Activated T-cell treated with anti-CD3 and anti-CD28 coated beads, Interleukin-2, amount 50 U/mL, for 1 hour (primary cell): ENCODE measurements around the gene CD37.
"Not testable (repeated sequence)": the region's sequence is repeated elsewhere in the genome, so short reads cannot be mapped to it uniquely, and the experiment has no call there.

Source experiments
- DNase-seq: peaks from one replicate; pipeline ENCODE4 v3.0.0-alpha.2; 2020

CD37 gene

GRCh38 chr19:49331187-49331586 is 4.0 kb upstream of the CD37 start:
- not testable (repeated sequence) for DNase-seq

DNA sequence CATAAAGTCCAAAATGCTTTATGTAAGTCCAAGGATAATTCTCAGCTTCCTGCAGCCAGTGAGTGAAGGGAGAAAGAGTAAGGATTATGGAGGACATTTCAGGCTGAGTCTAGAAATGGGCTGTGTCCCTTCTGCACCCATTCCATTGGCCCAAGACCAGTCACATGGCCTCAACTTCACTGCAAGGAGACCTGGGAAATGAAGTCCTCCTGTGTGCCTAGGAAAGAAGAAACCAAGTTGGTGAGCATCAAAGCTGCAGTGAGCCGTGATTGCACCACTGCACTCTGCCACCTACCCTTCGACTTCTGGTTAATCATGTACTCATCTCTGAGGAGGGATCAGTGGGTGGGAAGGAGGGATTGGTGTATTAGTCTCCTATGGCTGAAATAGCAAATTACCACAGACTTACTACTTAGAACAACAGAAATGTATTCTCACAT is 3.6 kb upstream of the CD37 start:
- peak; percentile 48 for DNase-seq

GRCh38 chr19:49332691-49333417 is 2.4 kb upstream of the CD37 start:
- DNase-seq = not testable (repeated sequence)

- DNase-seq = no peak
These were observed 1.8 kb upstream of the CD37 start for GRCh38 chr19:49333418-49333805.

- peak; percentile 70 for DNase-seq
These were observed 1.4 kb upstream of the CD37 start for GRCh38 chr19:49333811-49334288.

- no peak for DNase-seq
These were observed 727 bp downstream of the CD37 start for GRCh38 chr19:49335784-49336481.

DNA sequence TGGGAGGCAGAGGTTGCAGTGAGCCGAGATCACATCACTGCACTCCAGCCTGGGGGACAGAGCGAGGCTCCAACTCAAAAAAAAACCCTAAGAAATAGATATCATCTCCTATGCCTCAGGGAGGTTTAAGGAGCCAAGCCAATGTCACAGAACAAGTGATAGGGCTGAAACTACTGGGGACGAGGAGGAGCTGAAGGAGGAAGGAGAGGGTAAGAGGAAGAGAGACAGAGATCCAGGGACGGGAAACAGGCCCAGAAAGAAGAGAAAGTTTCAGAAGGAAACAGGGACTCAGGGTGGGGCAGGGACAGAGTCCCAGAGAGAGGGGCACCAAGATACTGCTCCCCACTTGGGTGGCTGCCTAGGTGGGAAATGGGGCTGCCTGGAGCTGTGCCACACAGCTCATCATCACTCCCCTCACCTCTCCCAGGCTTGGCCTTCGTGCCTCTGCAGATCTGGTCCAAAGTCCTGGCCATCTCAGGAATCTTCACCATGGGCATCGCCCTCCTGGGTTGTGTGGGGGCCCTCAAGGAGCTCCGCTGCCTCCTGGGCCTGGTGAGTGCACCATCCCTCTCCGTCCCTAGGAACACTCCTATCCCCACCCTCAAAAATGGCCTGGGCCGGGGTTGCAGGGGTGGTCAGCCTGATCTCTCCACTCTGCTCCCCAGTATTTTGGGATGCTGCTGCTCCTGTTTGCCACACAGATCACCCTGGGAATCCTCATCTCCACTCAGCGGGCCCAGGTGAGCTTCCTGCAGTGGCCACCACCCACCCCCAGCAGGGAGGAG is 1.5 kb downstream of the CD37 start:
- DNase-seq = no peak

GRCh38 chr19:49337267-49338022 is 2.2 kb downstream of the CD37 start:
- no peak for DNase-seq

- no peak for DNase-seq
These were observed 2.9 kb downstream of the CD37 start for GRCh38 chr19:49338023-49338677.

DNA sequence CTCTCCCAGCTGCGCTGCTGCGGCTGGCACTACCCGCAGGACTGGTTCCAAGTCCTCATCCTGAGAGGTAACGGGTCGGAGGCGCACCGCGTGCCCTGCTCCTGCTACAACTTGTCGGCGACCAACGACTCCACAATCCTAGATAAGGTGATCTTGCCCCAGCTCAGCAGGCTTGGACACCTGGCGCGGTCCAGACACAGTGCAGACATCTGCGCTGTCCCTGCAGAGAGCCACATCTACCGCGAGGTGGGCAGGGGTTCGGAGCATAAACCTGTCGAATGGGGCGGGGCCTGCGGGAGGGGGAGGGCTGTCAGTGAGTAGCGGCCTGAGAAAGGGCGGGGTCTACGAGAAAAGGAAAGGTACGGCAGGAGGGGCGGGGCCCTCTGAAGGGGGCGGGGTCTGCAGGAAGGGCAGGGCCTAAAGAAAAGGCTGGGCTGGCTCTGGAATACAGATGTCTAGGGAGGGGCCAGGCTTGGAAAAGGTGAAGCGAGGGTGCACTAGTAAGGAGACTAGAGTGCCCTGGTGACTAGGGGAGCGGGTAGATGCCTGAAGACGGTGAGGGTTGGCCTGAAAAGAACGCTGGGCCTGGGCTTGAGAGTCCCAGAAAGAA is 3.6 kb downstream of the CD37 start:
- no peak for DNase-seq

DNA sequence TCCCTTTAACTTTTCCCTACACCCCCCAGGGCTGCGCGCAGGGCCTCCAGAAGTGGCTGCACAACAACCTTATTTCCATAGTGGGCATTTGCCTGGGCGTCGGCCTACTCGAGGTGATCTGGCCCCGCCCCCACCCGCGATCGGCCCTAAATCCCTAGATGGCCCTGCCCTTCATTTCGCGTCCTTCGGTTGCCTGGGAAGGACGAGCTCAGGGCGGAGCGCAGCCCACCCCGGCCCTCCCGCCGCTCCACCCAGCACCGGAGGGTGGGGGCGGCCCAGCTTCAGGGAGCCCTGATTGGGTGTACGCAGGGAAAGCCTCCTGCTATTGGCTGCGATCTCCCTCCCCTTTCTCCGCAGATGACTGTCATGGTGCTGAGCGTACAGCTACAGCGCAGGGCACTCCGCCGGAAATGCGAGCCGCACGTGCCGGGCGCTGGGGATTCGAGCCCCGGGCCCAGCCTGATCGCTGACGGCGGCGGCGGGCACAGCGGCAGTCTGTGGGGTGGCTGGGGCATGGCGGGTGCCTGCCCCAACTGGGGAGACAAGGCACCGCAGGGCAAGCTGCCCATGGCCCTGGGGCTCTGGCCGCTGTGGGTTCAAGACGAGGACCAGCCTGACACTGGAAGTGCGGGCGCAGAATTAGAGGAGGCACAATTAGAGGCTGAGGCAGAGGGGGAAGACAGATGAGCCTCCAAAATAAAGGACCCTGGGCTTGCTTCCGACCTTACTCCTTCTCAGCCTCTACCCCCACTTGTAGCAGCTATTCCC is 4.3 kb downstream of the CD37 start:
- DNase-seq = no peak

DNA sequence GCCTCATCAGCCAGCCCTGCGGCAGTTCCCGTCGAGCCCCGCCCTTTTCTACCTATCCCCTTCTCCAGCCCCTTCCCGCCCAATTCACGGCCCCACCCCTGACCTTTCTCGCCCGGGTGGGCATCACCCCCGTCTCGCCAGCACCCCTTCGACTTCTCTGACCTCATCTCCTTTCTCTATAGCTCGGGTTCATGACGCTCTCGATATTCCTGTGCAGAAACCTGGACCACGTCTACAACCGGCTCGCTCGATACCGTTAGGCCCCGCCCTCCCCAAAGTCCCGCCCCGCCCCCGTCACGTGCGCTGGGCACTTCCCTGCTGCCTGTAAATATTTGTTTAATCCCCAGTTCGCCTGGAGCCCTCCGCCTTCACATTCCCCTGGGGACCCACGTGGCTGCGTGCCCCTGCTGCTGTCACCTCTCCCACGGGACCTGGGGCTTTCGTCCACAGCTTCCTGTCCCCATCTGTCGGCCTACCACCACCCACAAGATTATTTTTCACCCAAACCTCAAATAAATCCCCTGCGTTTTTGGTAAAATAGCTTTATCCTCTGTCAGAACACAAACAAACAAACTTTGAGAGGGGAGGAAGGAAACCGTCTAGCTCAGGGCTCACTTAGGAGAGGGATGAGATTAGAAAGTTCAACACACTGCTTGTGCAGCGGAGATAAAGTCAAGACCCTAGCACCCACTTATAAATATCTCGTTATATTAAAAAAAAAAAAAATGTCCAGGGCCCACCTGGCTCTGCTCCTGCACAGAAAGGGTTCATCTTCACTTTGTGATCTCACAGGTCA is 5.1 kb downstream of the CD37 start:
- no peak for DNase-seq

DNA sequence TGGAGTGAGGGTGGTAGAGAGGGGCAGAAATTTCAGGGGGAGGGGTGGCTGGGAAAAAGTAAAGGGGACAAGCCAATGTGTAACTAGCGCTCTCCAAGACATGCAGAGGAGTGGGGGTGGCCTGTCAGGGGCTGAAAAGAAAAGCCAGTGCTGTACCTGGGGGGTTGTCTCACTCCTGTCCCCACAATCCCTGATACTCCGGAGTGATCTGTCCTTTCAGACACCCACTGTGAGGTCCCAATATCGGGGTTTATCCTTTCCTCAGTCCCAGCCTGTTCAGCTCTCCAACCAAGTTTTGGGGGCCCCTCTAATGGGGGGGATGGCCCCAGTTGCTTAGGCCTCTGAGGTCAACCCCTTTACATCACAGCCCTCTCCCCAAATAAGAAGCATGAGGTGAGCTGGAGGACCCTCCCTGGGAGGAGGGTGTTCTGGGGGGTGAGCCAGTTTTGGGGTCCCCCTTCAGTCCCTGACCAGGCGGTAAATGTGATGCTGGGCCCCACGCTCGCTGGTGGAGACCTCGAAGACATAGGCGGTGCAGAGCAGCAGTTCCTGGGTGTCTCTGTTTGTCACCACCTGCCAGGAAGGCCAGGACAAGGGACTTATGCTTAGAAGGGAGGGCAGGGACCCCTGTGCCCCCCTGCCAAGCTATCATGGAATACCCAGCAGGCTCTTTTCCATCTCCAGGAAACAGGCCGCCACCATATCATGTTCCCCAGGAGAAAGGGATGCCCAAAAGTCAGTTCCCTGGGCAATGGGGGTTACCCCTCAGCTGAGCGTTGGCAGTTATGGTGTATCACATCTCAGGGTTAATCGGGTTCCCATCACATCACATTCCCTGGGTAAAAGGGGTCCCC is 5.9 kb downstream of the CD37 start:
- DNase-seq = no peak

DNA sequence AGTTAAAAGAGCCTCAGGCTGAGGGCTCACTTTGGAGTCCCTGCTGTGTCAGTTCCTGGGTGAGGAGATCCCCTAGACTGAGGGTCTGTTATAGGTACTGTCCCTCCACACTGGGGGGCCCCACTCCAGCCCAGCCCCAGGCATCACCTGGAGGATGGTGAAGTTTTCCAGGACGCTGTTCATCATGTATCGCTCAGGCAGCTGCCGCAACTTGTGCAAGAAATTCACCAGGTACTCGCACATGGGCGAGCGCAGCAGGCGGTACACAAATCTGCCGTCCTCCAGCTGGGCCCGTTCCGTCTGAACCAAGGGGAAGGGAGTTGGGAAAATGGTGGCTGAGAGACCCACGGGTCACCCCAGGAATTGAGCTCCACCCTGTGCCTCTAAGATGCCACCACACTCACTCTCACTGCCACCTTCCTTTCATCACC is 7.1 kb downstream of the CD37 start:
- no peak for DNase-seq

- DNase-seq = no peak
These were observed 7.9 kb downstream of the CD37 start for GRCh38 chr19:49343123-49343522.

GRCh38 chr19:49344505-49345423 is 9.6 kb downstream of the CD37 start:
- no peak for DNase-seq

GRCh38 chr19:49347191-49347590 is 12.0 kb downstream of the CD37 start:
- no peak for DNase-seq

GRCh38 chr19:49347835-49348234 is 12.6 kb downstream of the CD37 start:
- DNase-seq = no peak
